ENCODE data around the gene S100A3. TPM values are rescaled to one million over a fixed set of nuclear protein-coding genes. Genes with fewer than 3 reads are reported as not detected.

S100A3 gene
- total RNA-seq, result 1 to 10 TPM in 2 of 4 donors, under 1 TPM in 1, not detected in 1; 0.69 to 6.0 (median 1.1) TPM

- Histone ChIP-seq H3K4me3 (no peak within 1 kb of the TSS), H3K4me1 (peaks cover 5 to 80% (median 68%) of the 10 kb centered on the region in 3 donors), H3K27me3 (no peaks in the 10 kb centered on the region), H3K27ac (peak within 1 kb of the TSS in 3 of 4 donors; percentile 70 to 79 (median 71)), H3K36me3 (no peaks in the 10 kb centered on the region), H3K9me3 (no peaks in the 10 kb centered on the region)
- peak; percentile 68 for ATAC-seq
- 33 to 45% methylated on average over 3 to 7 of the region's 14 CpGs for WGBS, 2 donors (ENCODE audit: low coverage in 1 of 2)
- no peak for TF ChIP-seq POLR2A (IDR thresholded peaks at IDR 0.05)
- peak in 1 of 4 experiments; percentile 23 for TF ChIP-seq CTCF (IDR thresholded peaks at IDR 0.05)
- no peak for TF ChIP-seq EP300 (IDR thresholded peaks at IDR 0.05)
- TF ChIP-seq POLR2AphosphoS5 (IDR thresholded peaks at IDR 0.05), result peak; percentile 68
Observed at GRCh38 chr1:153548722-153549688, at the start of gene S100A3. Gene S100A3, minus strand, starts transcription at chr1:153549258. Its CDS starts 773 bp downstream, at chr1:153548485.

DNA sequence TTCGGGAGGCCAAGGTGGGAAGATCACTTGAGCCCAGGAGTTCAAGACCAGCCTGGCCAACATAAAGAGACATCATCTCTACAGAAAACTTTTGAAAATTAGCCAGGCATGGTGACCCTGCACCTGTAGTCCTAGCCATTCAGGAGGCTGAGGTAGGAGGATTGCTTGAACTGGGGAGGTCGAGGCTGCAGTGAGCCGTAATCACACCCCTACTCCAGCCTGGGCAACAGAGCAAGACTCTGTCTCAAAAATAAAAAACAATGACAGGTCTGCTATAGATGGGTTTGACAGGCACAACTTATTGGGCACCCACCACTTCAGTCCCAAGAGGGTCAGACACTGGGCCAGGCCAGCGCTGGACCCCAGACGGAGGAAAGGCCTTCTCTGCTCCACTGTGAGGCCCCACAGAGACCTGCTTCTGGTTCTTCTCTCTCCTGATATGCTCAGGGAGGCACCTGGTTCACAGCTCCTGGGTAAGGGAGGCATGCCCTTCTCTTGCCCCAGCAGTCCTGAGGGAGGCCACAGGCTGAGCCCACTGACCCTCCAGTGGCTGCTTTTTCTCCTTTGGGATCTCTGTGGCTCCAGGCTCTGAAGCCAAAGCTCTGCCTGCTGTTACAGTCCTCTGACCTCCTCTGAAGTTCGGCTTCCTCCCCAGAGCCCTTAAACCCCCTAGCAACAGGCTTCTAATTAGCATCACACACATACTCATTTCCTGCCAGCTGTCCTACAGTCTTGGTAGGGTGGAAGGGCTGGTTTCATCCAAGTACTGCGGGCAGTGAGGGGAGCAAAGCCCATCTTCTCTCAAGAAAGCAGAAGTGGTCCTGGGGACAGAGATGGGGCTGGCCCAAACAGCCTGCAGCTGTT, 49.5 kb upstream of the S100A3 start:
- no peak for TF ChIP-seq POLR2A (IDR thresholded peaks at IDR 0.05)
- no peak for TF ChIP-seq EP300 (IDR thresholded peaks at IDR 0.05)
- TF ChIP-seq POLR2AphosphoS5 (IDR thresholded peaks at IDR 0.05), result no peak
- TF ChIP-seq CTCF (IDR thresholded peaks at IDR 0.05), result no peak
- no peaks in the 10 kb centered on the region for H3K4me1 ChIP-seq
- H3K4me3 ChIP-seq, result no peak overlapping the region
- H3K36me3 ChIP-seq, result no peaks in the 10 kb centered on the region
- ATAC-seq, result peak; percentile 48
- 71 to 76% methylated on average over 4 to 5 of the region's 7 CpGs for WGBS, 2 donors (ENCODE audit: low coverage in 1 of 2)
- no peaks in the 10 kb centered on the region for H3K27me3 ChIP-seq
- H3K27ac ChIP-seq, result no peak overlapping the region
- no peaks in the 10 kb centered on the region for H3K9me3 ChIP-seq

- H3K4me3 ChIP-seq, result no peak overlapping the region
- ATAC-seq, result no peak
- H3K36me3 ChIP-seq, result no peaks in the 10 kb centered on the region
- WGBS, 2 donors (ENCODE audit: low coverage in 1 of 2), result 84 to 91% methylated on average over 2 to 6 of the region's 6 CpGs
- no peaks in the 10 kb centered on the region for H3K9me3 ChIP-seq
- no peak overlapping the region for H3K27ac ChIP-seq
- H3K4me1 ChIP-seq, result no peaks in the 10 kb centered on the region
- no peaks in the 10 kb centered on the region for H3K27me3 ChIP-seq
- TF ChIP-seq POLR2AphosphoS5 (IDR thresholded peaks at IDR 0.05) (no peak), EP300 (IDR thresholded peaks at IDR 0.05) (no peak), CTCF (IDR thresholded peaks at IDR 0.05) (no peak), POLR2A (IDR thresholded peaks at IDR 0.05) (no peak)
Observed at GRCh38 chr1:153597206-153597605, 48.1 kb upstream of the S100A3 start.

- H3K36me3 ChIP-seq, result no peaks in the 10 kb centered on the region
- 49 to 58% methylated on average over 4 of the region's 4 CpGs for WGBS, 2 donors (ENCODE audit: low coverage in 1 of 2)
- no peaks in the 10 kb centered on the region for H3K27me3 ChIP-seq
- H3K4me3 ChIP-seq, result no peak overlapping the region
- no peak overlapping the region for H3K27ac ChIP-seq
- ATAC-seq, result no peak
- no peaks in the 10 kb centered on the region for H3K4me1 ChIP-seq
- no peak for TF ChIP-seq POLR2A (IDR thresholded peaks at IDR 0.05)
- no peak for TF ChIP-seq POLR2AphosphoS5 (IDR thresholded peaks at IDR 0.05)
- no peak for TF ChIP-seq EP300 (IDR thresholded peaks at IDR 0.05)
- no peak for TF ChIP-seq CTCF (IDR thresholded peaks at IDR 0.05)
- no peaks in the 10 kb centered on the region for H3K9me3 ChIP-seq
Observed at GRCh38 chr1:153592748-153593147, 43.7 kb upstream of the S100A3 start.

All from gastroesophageal sphincter (tissue), 4 donors.